ENCODE measurements around the gene TGIF2.

The TGIF2 gene

GRCh38 chr20:36579996-36580545, 6.7 kb downstream of the TGIF2 start:
- no peak for TF ChIP-seq CTCF (IDR thresholded peaks at IDR 0.05)

GRCh38 chr20:36582322-36582721, 8.9 kb downstream of the TGIF2 start:
- no peak for TF ChIP-seq CTCF (IDR thresholded peaks at IDR 0.05)

- no peak for TF ChIP-seq CTCF (IDR thresholded peaks at IDR 0.05)
Observed at GRCh38 chr20:36582821-36583220, 9.4 kb downstream of the TGIF2 start.

- TF ChIP-seq CTCF (IDR thresholded peaks at IDR 0.05): no peak
Observed at GRCh38 chr20:36584018-36584481, 10.7 kb downstream of the TGIF2 start.

GRCh38 chr20:36585410-36586125, 12.2 kb downstream of the TGIF2 start:
- no peak for TF ChIP-seq CTCF (IDR thresholded peaks at IDR 0.05)

- no peak for TF ChIP-seq CTCF (IDR thresholded peaks at IDR 0.05)
Observed at GRCh38 chr20:36587388-36588070, 14.1 kb downstream of the TGIF2 start.

GRCh38 chr20:36591281-36591680, 17.9 kb downstream of the TGIF2 start:
- no peak for TF ChIP-seq CTCF (IDR thresholded peaks at IDR 0.05)
